MM.1S (cell line): ENCODE data around the gene BMP8B.

ENCODE experiments used
- DNase-seq: peaks from one replicate; pipeline ENCODE4 v3.0.0-alpha.2; 2015
- H2AFZ ChIP-seq: fragments of 300-600 bp; sonication (generic); 2 replicates; pipeline ENCODE4 v1.6.0; 2016; ENCODE audit warnings: antibody characterized with exemption, low read length
- H3F3A ChIP-seq: fragments of 300-600 bp; sonication (generic); 2 replicates; pipeline ENCODE4 v1.6.1; 2016; ENCODE audit warnings: mild to moderate bottlenecking, antibody characterized with exemption, low read length, moderate library complexity, mixed read lengths; ENCODE audit not compliant: insufficient read depth
- H3K27ac ChIP-seq: fragments of 300-600 bp; sonication (generic); 2 replicates; pipeline ENCODE4 v1.5.1; 2016; ENCODE audit warnings: mild to moderate bottlenecking, low read length
- H3K27me3 ChIP-seq: fragments of 300-600 bp; sonication (generic); replicated peaks from 2 replicates; pipeline ENCODE4 v1.6.0; 2016; ENCODE audit warnings: low read length; ENCODE audit not compliant: insufficient read depth
- H3K36me3 ChIP-seq: fragments of 300-600 bp; sonication (generic); replicated peaks from 2 replicates; pipeline ENCODE4 v1.6.1; 2016; ENCODE audit warnings: mild to moderate bottlenecking, low read length, mixed read lengths; ENCODE audit not compliant: insufficient read depth
- H3K4me1 ChIP-seq: fragments of 300-600 bp; sonication (generic); 2 replicates; pipeline ENCODE4 v1.6.1; 2016; ENCODE audit warnings: low read length, mixed read lengths
- H3K4me2 ChIP-seq: fragments of 300-600 bp; sonication (generic); 2 replicates; pipeline ENCODE4 v1.6.0; 2016; ENCODE audit warnings: low read depth, low read length
- H3K4me3 ChIP-seq: fragments of 300-600 bp; sonication (generic); 2 replicates; pipeline ENCODE4 v1.5.1; 2016; ENCODE audit warnings: low read length, mixed read lengths
- H3K79me2 ChIP-seq: fragments of 300-600 bp; sonication (generic); 2 replicates; pipeline ENCODE4 v1.6.1; 2016; ENCODE audit warnings: mixed run types, low read length, mixed read lengths
- H3K9ac ChIP-seq: fragments of 300-600 bp; sonication (generic); 2 replicates; pipeline ENCODE4 v1.6.1; 2016; ENCODE audit warnings: low read length, mixed read lengths
- H3K9me2 ChIP-seq: fragments of 300-600 bp; sonication (generic); replicated peaks from 2 replicates; pipeline ENCODE4 v1.6.1; 2016; ENCODE audit warnings: mild to moderate bottlenecking, low read length, mixed read lengths; ENCODE audit not compliant: insufficient read depth
- H3K9me3 ChIP-seq: fragments of 300-600 bp; sonication (generic); replicated peaks from 2 replicates; pipeline ENCODE4 v1.6.1; 2016; ENCODE audit warnings: mild to moderate bottlenecking, low read length, mixed read lengths; ENCODE audit not compliant: insufficient read depth
- H4K20me1 ChIP-seq: fragments of 300-600 bp; sonication (generic); 2 replicates; pipeline ENCODE4 v1.6.1; 2016; ENCODE audit warnings: mild to moderate bottlenecking, low read length, moderate library complexity, mixed read lengths; ENCODE audit not compliant: insufficient read depth
- EZH2 ChIP-seq: fragments of 300-600 bp; sonication (generic); optimal IDR thresholded peaks from 2 replicates; pipeline ENCODE3; 2017; ENCODE audit warnings: low read depth, mild to moderate bottlenecking, antibody characterized with exemption, low read length, mixed read lengths
- EZH2phosphoT487 ChIP-seq: fragments of 300-600 bp; sonication (generic); IDR thresholded peaks from 2 replicates; pipeline ENCODE4 v1.6.1; 2018; ENCODE audit warnings: antibody characterized with exemption, low read length
- TF ChIP-seq, protein P1 (sequence below): fragments of 300-600 bp; sonication (generic); IDR thresholded peaks from 2 replicates; pipeline ENCODE4 v1.5.1; 2016; ENCODE audit warnings: antibody characterized with exemption, low read length, mixed read lengths

Gene BMP8B

GRCh38 chr1:39816415-39817090 is 27.9 kb upstream of the BMP8B start:
- no peaks in the 10 kb centered on the region for H4K20me1 ChIP-seq
- H3K9me2 ChIP-seq: no peaks in the 10 kb centered on the region
- peak overlapping the region; percentile 82; the same call in 1 of the 2 replicates for H3K27ac ChIP-seq
- H3K9ac ChIP-seq: peak overlapping the region; percentile 10; the same call in 1 of the 2 replicates
- H3K4me2 ChIP-seq: peak overlapping the region; percentile 63; the same call in 1 of the 2 replicates
- H2AFZ ChIP-seq: 0 out of 2 replicates have a peak overlapping the region, but pooled peaks have one; percentile 7
- H3K4me1 ChIP-seq: peaks cover 15% of the 10 kb centered on the region
- H3K36me3 ChIP-seq: no peaks in the 10 kb centered on the region
- no peaks in the 10 kb centered on the region for H3K9me3 ChIP-seq
- H3K79me2 ChIP-seq: no peaks in the 10 kb centered on the region
- H3K4me3 ChIP-seq: 0 out of 2 replicates have a peak overlapping the region, but pooled peaks have one; percentile 38
- TF ChIP-seq EZH2phosphoT487 (no peak), EZH2 (no peak)
- TF ChIP-seq, protein P1, sequence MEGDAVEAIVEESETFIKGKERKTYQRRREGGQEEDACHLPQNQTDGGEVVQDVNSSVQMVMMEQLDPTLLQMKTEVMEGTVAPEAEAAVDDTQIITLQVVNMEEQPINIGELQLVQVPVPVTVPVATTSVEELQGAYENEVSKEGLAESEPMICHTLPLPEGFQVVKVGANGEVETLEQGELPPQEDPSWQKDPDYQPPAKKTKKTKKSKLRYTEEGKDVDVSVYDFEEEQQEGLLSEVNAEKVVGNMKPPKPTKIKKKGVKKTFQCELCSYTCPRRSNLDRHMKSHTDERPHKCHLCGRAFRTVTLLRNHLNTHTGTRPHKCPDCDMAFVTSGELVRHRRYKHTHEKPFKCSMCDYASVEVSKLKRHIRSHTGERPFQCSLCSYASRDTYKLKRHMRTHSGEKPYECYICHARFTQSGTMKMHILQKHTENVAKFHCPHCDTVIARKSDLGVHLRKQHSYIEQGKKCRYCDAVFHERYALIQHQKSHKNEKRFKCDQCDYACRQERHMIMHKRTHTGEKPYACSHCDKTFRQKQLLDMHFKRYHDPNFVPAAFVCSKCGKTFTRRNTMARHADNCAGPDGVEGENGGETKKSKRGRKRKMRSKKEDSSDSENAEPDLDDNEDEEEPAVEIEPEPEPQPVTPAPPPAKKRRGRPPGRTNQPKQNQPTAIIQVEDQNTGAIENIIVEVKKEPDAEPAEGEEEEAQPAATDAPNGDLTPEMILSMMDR: peak; percentile 67
- no peaks in the 10 kb centered on the region for H3K27me3 ChIP-seq
- DNase-seq: peak; percentile 71
- H3F3A ChIP-seq: peaks cover 5% of the 10 kb centered on the region; the same call in 1 of the 2 replicates

DNA sequence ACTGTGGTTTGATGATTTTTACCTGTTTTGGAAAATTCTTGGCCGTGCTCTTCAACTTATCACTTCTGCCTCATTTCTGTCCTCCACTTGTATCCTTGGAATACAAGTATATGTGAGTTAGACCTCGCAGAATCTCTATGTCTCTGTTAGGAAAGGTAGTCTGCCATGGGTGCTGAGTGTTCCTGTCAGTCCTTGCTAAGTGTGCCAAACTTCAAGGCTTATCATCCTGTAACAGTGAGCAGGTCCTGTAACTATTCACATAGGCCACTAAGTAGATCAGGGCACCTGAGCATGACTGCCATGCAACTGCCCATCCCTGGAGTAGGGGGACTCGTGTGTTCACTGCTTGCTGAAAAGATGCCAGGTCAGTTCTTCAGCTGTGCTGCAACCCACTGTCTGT is 24.2 kb upstream of the BMP8B start:
- peaks cover 12% of the 10 kb centered on the region for H3K4me1 ChIP-seq
- H3K27ac ChIP-seq: no peak overlapping the region
- no peaks in the 10 kb centered on the region for H3K9me2 ChIP-seq
- no peak overlapping the region for H2AFZ ChIP-seq
- H3K9ac ChIP-seq: no peak overlapping the region
- H3K36me3 ChIP-seq: no peaks in the 10 kb centered on the region
- H3K9me3 ChIP-seq: no peaks in the 10 kb centered on the region
- H3F3A ChIP-seq: peaks cover 5% of the 10 kb centered on the region; the same call in 1 of the 2 replicates
- no peak overlapping the region for H3K4me3 ChIP-seq
- H3K79me2 ChIP-seq: no peaks in the 10 kb centered on the region
- H3K27me3 ChIP-seq: no peaks in the 10 kb centered on the region
- H4K20me1 ChIP-seq: no peaks in the 10 kb centered on the region
- no peak overlapping the region for H3K4me2 ChIP-seq
- DNase-seq: no peak
- TF ChIP-seq, protein P1: no peak
- TF ChIP-seq EZH2: no peak
- no peak for TF ChIP-seq EZH2phosphoT487

DNA sequence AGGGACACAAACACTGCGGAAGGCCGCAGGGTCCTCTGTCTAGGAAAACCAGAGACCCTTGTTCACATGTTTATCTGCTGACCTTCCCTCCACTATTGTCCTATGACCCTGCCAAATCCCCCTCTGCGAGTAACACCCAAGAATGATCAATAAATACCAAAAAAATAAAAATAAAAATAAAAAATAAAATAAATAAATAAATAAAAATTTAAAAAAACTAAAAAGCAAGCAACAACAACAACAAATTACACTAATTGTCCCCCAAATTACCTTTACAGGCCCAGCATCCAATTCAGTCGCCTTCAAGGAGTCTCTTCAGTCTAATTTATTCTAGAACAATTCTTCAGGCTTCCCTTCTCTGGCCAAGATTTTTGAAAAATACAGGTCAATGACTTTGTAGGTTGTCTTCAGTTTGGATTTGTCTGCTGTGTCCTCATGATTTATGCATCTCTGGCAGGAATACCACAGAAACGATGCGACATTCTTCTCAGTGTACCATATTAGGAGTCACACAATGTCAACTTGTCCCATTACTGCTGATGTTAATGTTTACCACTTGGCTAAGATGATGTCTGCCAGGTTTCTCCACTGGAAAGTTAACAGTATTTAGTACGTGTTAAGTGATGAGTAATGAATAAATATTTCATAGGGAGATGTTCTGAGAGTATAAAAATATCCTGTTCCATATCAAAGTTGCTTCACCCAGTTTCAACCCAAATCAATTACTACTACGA is 20.3 kb upstream of the BMP8B start:
- Histone ChIP-seq H3K9me3 (no peaks in the 10 kb centered on the region), H3K4me2 (no peak overlapping the region), H3K79me2 (no peaks in the 10 kb centered on the region), H3K27ac (no peak overlapping the region), H3K9me2 (no peaks in the 10 kb centered on the region), H3K4me3 (no peak overlapping the region), H3K27me3 (no peaks in the 10 kb centered on the region), H3K4me1 (no peaks in the 10 kb centered on the region), H3K9ac (no peak overlapping the region), H3K36me3 (no peaks in the 10 kb centered on the region), H3F3A (no peaks in the 10 kb centered on the region), H4K20me1 (no peaks in the 10 kb centered on the region), H2AFZ (no peak overlapping the region)
- DNase-seq: no peak
- TF ChIP-seq EZH2: no peak
- no peak for TF ChIP-seq EZH2phosphoT487
- TF ChIP-seq, protein P1: no peak
